Endometrial microvascular endothelial cells (primary cell): ENCODE results near the gene STARD10. TPM values are rescaled to one million over a fixed set of nuclear protein-coding genes. Genes with fewer than 3 reads are reported as not detected.

Experiments used
- in situ Hi-C: cut with HindIII; loops from 2 replicates; pipeline ENCODE4 v1.10.0; 2017; ENCODE audit warnings: low sequenced_read_pairs, low pct_unique_long_range_greater_than_20kb; ENCODE audit errors: inconsistent ontology term
- total RNA-seq: library from RNA; depleted of rRNA; stranded (reverse); fragments of >200 nt; gene quantifications from one replicate; pipeline ENCODE4 v1.2.3, GENCODE V29; 2015; ENCODE audit errors: inconsistent ontology term

STARD10 gene
- total RNA-seq, 1 donor from 2014 or later: 25.3 TPM

DNA sequence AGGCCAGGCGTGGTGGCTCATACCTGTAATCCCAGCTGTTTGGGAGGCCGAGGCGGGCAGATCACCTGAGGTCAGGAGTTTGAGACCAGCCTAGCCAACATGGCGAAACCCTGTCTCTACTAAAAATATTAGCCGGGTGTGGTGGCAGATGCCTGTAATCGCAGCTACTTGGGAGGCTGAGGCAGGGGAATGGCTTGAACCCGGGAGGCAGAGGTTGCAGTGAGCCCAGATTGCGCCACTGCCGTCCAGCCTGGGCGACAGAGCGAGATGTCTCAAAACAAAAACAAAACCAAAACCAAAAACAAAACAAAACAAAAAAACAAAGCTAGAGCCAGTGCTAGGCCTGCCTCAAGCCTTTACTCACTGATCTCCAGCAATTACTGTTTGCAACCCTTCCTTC, 33.8 kb upstream of the STARD10 start:
- in situ Hi-C loops: loop anchor here (10.0 kb wide), 2 partner anchors 173 to 347 kb away; no protein-coding TSS in a partner anchor

DNA sequence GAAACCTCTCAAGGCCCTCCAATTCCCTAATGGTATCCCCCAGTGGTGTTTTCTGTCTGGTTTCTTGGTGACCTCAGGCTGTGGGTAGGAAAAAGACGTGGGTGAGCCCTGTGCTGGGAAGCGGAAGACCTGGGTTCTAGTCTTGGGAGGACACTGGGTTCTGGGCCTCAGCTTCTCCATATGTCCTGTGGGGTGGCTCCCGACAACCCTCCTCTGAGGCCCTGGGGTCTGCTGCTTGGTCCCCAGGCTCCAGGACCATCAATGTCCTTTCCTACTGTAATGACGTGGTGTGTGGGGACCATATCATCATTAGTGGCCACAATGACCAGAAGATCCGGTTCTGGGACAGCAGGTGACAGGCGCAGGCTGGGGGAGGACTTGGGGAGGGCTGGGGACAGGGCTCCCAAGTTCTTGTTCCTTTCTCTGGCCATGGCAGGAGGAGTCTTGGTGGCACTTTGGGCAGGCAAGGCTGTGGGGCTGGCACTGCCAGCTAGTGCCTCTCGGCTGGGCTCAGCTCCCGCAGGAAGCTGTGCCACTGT, 33.2 kb upstream of the STARD10 start:
- in situ Hi-C loops: loop anchor here (10.0 kb wide), 2 partner anchors 172 to 348 kb away; no protein-coding TSS in a partner anchor

DNA sequence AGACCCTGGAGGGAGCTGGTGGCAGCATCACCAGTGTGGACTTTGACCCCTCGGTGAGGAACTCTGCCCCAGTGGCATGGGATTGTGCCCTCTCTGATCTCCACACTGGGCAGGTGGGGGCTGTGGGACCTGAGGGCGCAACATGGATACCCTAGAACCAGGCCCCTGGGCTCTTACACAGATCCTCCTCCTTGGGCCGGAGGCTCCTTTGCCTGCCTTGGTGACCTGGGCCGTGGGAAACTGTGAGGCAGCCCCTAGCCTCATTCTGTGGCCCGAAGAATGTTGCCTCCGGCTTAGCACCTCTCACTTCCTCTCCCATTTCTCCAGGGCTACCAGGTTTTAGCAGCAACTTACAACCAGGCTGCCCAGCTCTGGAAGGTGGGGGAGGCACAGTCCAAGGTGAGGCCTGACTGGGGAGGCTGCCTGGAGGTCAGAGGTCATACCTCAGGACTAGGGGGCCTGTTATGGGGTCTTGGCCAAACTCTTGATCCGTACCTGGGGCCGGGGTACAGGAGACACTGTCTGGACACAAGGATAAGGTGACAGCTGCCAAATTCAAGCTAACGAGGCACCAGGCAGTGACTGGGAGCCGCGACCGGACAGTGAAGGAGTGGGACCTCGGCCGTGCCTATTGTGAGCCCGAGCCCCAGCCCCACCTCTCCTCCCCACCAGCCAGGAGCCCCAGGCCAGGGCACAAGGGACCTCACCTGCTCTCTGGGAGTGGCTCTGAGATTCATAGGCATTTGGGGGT, 32.5 kb upstream of the STARD10 start:
- in situ Hi-C loops: loop anchor here (10.0 kb wide), 2 partner anchors 172 to 348 kb away; no protein-coding TSS in a partner anchor

DNA sequence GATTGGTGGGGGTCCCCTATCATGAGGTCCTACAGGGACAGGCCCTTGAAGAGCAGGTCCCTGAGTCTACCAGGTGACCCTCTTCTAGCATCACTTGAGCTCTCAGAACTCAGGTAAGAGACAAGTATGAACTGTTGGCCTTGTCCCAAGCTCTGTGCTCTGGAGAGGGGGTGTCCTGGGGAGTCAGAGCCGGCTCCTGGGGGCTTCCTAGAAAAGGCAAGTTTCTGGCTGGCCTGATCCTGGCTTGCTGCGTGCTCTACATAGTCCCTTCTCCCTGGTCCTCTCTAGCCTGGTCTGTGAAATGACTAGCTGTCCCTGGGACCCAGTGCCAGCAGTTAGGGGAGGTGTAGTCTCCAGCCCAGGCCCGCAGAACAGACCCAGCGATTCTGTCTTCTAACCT, 31.8 kb upstream of the STARD10 start:
- in situ Hi-C loops: loop anchor here (10.0 kb wide), 2 partner anchors 171 to 349 kb away; no protein-coding TSS in a partner anchor

DNA sequence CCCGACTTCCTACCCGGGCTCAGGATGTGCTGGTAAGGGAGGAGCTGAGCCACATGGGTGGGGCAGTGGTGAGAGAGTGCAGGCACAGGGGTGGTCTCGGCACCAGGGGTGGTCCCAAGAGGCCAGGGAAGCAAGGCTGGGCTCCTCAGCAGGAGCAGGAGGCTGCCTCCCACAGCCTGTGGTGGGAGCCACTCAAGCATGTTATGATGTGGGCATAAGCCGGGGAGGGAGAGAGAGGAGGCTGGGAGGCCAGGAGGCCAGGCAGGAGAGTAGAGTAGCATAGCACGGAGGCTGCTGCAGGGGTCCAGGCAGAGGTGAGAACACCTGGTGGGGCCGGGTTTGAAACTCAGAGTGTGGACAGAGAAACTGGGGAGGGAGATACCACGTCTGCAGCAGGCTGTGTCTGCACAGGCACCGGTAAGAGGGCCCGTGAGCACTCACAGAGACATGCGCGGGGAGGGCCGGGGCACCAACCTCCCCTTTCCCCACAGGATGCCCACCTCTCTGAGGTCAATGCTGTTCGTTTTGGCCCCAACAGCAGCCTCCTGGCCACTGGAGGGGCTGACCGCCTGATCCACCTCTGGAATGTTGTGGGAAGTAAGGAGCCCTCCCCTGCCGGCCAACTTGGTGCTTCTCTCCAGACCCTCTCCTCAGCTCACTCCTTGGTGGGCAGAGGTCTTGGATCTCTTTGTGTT, 31.1 kb upstream of the STARD10 start:
- in situ Hi-C loops: loop anchor here (10.0 kb wide), 2 partner anchors 170 to 350 kb away; no protein-coding TSS in a partner anchor

DNA sequence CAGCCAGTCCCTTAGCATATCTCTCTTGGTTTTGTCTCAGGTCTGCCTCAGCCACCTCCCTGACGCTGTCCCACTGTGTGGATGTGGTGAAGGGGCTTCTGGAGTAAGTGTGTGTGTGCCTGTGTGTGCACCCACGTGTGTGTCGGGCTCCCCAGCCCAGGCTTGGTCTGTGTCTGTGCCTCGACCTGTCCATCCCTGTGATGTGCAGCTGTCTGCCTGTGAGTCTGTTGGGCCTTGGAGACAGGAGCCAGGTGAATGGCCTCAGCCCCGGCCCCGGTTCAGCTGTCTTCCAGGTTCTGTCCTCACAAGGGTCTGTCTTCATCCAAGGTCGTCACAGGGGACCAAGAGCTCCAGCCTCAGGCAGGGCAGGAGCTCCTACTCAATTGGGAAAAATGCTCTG, 30.2 kb upstream of the STARD10 start:
- in situ Hi-C loops: loop anchor here (10.0 kb wide), 2 partner anchors 169 to 351 kb away; no protein-coding TSS in a partner anchor

DNA sequence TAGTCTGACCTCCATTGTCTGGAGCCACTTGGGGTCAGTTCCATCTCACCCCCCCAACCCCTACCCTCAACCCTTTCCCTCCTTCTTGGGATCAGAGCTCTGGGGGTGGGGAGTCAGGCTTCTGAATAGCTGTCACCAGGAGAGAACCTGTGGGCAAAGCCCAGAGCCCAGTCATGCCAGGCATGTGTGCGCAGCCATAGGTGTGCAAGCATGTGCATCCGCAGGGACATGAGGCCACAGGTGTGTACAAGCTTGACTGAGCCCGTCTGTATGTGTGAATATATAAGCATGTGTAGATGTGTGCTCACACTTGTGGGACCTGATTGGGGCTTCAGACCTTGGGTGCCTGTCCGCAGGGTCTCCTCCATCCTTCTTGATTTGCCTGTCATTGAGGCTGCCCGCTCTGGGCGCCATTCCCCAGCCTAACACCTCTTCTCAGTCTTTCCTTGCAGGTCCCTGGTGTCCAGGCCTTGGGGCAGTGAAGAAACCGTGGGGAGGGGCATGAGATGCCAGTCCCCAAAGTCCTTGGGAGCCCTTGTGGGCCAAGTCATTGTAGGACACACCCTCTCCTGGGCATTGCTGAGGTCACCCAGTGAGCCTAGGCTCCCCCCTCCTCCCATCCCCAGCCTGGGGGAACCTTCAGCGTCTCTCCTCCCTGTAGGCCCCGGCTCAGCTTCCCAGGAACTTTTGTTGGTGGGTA, 29.4 kb upstream of the STARD10 start:
- in situ Hi-C loops: loop anchor here (10.0 kb wide), 2 partner anchors 168 to 352 kb away; no protein-coding TSS in a partner anchor

DNA sequence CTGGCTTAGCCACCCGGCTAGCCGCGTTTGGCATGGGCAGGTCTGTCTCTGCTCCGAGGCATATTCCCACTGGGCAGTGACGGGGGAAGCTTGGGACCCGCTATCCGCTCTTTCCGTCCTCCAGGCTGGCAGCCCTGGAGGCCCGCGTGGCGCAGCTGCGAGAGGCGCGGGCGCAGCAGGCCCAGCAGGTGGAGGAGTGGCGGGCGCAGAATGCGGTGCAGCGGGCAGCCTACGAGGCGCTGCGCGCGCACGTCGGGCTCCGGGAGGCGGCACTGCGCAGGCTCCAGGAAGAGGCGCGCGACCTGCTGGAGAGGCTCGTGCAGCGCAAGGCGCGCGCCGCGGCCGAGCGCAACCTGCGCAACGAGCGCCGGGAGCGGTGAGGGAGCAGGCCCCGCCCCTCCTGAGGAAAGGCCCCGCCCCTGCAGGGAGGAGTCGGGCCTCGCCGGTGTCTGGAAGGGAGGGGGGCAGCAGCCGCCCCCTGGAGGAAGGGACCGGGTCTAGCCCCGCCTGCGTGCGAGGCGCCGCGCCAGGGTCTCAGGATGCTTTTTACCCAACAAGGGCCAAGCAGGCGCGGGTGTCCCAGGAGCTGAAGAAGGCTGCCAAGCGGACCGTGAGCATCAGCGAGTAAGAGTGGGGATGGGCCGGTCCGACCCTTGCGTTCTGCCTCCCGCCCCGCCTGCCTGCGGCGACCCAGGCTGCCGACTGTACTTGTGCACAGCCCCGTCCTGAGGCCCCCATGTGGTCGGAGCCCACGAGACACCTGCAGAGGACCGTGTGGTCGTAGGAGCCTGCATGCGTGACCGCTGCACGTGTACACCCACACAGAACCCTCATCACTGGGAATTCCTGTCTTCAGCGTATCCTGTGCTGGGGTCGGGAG, 28.3 kb upstream of the STARD10 start:
- in situ Hi-C loops: loop anchor here (10.0 kb wide), 2 partner anchors 167 to 353 kb away; no protein-coding TSS in a partner anchor

DNA sequence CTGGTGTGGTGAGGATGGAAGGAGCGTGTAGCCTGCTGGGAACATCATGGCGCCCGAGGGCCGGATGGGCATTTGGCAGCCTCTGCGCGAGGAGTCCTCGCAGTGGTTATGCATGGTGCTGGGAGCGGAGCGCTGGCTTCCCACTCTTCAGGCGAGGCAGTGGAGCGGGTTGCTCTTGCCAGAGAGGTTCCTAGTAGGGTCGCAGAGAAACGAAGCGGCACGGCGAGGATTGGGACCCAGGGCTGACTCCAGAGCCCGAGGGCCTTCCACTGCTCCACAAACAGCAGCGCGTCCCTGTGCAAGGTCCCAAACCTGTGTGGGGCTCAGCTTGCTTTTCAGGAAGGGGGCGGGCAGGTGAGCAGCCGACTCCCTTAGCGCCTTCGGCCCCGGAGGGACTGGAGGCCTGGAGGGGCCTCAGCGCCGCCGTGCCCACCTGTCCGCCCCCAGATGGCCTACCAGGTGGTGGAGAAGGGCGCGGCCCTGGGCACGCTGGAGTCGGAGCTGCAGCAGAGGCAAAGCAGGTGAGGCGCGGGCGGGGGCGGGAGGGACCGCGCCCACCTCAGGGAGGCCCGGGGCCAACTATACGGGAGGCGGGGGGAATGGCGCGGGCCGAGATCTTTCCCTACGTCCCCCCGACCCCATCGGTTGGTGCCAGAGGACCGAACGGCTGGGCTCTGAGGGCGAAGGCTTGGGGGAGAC, 27.5 kb upstream of the STARD10 start:
- in situ Hi-C loops: loop anchor here (10.0 kb wide), 2 partner anchors 167 to 353 kb away; no protein-coding TSS in a partner anchor

DNA sequence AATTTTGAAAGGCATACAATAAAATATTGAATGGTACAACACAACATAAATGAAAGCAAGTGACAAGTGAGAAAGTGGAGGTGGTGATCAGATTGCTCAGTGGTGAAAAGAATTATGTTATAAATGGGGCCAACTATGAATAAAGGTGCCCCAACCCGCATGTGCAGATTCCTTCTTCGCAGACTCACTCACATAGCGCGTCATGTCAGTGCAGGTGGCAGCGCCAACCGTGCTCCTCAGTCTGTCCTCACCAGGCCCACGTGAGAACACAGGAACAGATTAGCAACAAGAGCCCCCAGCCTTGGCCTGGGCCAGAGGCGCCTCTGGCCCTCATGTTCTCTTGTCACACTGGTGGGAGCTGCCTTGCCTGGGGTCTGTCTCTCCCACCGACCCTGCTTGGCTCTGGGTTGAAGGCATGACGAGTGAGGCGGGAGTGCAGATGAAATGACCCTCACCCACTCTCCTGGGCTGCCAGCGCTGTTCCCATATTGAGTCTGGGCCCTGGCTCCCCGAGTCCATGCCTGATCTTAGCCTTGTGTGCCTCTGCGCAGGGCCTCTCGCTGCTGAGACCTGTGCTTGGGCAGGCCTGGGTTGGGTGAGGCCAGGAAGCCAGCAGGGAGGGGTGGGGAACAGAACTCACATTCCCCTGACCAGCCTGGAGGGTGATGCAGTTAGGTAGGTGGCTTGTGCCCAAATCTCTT, 26.7 kb upstream of the STARD10 start:
- in situ Hi-C loops: loop anchor here (10.0 kb wide), 2 partner anchors 166 to 354 kb away; no protein-coding TSS in a partner anchor

DNA sequence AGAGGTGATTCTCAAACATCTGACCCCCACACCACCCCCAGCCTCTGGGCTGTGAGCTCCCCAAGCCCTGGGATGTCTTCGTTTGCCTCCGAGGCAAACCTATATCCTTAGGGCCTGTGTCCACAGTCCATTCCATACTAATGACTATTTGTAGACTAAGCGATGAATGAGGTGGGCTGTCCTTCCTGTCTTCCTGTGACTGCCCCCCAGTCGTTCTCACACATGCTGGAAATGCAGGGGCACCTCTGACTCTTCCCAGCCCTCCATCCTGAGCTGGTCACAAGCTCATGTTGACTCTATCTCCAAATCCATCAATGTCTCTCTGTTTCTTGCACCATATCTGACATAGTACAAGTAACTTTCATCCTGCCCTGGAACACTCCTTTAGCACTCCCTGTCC, 25.1 kb upstream of the STARD10 start:
- in situ Hi-C loops: loop anchor here (10.0 kb wide), 1 partner anchor 64 kb away; the partner anchor contains the start of gene ARAP1

DNA sequence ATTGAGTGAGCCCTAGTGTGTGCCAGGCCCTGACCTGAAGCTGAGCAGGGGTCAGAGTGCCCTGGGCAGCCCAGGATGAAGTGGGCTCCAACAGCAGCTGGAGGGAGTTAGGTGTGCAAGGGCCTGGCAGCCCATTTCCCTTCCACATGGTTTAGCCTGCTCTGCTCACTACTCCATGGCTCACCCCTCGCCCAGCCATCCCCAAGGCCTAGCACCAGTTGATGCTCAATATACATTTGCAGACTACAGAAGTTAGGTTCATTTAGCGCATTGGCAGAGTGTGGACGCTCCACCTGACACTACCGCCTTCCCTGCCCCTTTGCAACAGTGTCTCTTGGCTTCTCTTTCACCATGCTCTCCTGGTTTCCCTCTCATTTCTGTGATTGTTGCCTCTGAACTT, 24.1 kb upstream of the STARD10 start:
- in situ Hi-C loops: loop anchor here (10.0 kb wide), 1 partner anchor 63 kb away; the partner anchor contains the start of gene ARAP1

DNA sequence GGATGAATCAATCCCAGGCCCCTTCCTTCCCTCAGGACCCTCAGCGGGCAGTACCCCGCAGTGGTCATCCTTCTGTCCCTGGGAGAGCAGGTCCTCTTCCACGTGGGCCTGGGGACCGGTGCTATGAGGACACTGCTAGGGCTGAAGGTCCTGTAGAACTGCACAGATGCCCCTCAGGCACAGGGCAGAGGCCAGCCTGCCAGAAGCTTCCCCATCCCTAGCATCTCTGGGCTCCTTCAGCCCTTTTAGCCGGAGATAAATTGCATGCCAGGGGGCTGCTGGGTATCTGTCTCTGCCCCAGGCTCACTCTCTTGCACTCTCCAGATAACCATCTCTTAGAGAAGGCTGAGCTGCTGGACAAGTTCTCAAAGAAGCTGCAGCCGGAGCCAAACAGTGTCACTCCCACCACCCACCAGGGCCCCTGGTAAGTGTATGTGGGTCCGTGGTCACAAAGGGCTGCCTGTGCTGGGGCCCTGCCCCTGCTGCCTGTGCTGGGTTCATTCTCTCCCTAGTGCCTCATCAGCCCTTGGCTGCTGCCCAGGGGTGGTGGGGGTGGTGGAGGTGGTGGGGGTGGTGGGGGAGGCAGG, 22.6 kb upstream of the STARD10 start:
- in situ Hi-C loops: loop anchor here (10.0 kb wide), 1 partner anchor 62 kb away; the partner anchor contains the start of gene ARAP1

DNA sequence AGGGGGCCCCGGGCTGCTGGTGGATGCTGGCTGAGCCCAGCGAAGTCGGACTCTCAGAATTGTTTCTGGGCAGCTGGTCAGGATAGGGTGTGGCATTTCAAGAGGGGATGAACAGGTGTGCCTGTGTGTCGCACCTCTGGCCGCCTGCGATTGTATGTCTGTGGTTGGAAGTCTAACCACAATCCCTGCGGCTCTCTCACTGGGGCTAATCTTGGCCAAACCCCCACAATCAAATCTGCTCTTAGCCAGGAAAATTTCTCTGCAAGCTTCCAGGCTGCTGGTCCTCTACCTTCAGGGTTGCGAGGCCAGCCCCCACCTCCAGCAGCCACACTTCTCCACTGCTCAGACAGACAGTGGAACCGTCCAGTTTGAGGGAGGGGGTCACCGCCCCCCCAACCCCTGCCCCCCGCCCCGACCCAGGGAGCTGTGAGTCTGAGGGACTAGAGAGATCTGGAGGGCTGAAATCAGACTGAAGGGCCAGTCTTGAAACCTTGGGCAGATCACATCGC, 21.3 kb upstream of the STARD10 start:
- in situ Hi-C loops: loop anchor here (10.0 kb wide), 1 partner anchor 60 kb away; the partner anchor contains the start of gene ARAP1

DNA sequence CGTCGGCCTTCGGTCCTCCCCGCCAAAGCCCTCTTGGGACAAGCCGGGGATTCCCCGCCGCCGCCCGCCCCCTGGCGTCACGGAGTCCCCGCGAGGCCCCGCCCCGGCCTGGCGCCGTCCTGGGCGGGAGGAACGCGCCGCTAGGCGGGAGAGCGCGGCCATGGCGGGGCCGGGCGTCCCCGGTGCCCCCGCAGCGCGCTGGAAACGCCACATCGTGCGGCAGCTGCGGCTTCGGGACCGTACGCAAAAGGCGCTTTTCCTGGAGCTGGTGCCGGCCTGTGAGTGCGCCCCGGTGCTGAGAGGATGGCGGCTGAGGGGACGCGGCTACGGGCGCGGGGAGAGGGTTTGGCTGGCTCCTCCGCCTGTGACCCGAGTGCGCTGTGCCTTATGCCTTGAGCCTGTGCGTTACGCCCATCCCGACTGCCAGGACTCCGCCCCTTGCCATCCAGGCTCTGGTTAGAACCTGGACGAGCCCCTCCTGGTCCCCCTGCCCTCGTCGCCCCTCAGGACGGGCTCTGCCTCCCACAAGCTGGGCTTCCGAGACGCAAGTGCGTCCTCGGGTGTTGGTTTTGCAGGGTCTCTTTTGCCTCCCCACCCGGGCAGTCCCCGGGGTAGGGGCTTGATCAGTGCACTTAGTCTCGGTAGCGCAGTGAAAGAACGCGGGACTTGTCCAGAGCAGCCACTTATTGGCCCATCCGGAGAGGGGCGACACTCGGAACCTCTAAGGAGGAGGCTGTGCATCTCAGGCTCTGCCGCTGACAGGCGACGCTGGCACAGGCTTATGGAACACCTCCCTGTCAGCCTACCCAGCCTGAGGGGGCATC, 20.7 kb upstream of the STARD10 start, which contains the start of gene ATG16L2:
TSS of gene ATG16L2 (plus strand) at position 126 of the 824 bp plus-strand sequence. CDS start at position 161, 35 bp downstream.
- in situ Hi-C loops: loop anchor here (10.0 kb wide), 1 partner anchor 60 kb away; the partner anchor contains the start of gene ARAP1
